DND-41 (cell line): ENCODE results near the gene GLB1L3.

Experiments used
- ATAC-seq: fragments of 200-7000 bp; cut with Tn5 transposase; 3 replicates; pipeline ENCODE4 v1.9.1; 2021; ENCODE audit warnings: low read depth; ENCODE audit not compliant: insufficient read depth
- DNase-seq: peaks from one replicate; pipeline ENCODE4 v3.0.0-alpha.2; 2020
- H2AFZ ChIP-seq: 2 replicates; pipeline ENCODE4 v1.6.0; 2012; ENCODE audit warnings: low read depth, low read length
- H3K27ac ChIP-seq: 2 replicates; pipeline ENCODE4 v1.5.1; 2012; ENCODE audit warnings: low read length, inconsistent platforms
- H3K27me3 ChIP-seq: fragments of 200-600 bp; sonication (generic); 2 replicates; pipeline ENCODE4 v1.6.0; 2012; ENCODE audit warnings: low read length, mild to moderate bottlenecking, inconsistent platforms; ENCODE audit not compliant: insufficient read depth, poor library complexity
- H3K36me3 ChIP-seq: 2 replicates; pipeline ENCODE4 v1.5.1; 2012; ENCODE audit warnings: low read length, inconsistent platforms; ENCODE audit not compliant: insufficient read depth
- H3K4me1 ChIP-seq: 2 replicates; pipeline ENCODE4 v1.5.1; 2012; ENCODE audit warnings: mild to moderate bottlenecking, low read length; ENCODE audit not compliant: insufficient read depth
- H3K4me2 ChIP-seq: 2 replicates; pipeline ENCODE4 v1.6.0; 2012; ENCODE audit warnings: mild to moderate bottlenecking, moderate library complexity, low read length, inconsistent platforms; ENCODE audit not compliant: insufficient read depth
- H3K4me3 ChIP-seq, 2 experiments: fragments of 200-600 bp in 1 of 2; shearing (Covaris generic) in 1 of 2; 2 replicates each; pipeline ENCODE4 v1.5.1; 2012 to 2016; ENCODE audit warnings: inconsistent platforms in 2 of 2, low read length in 2 of 2, mild to moderate bottlenecking in 2 of 2, low read depth in 1 of 2, moderate library complexity in 1 of 2
- H3K79me2 ChIP-seq: 2 replicates; pipeline ENCODE4 v1.6.0; 2012; ENCODE audit warnings: low read length, inconsistent platforms; ENCODE audit not compliant: insufficient read depth
- H3K9ac ChIP-seq: 2 replicates; pipeline ENCODE4 v1.6.0; 2012; ENCODE audit warnings: low read depth, mild to moderate bottlenecking, inconsistent platforms, low read length, moderate library complexity
- H3K9me3 ChIP-seq: 2 replicates; pipeline ENCODE4 v1.5.1; 2012; ENCODE audit warnings: low read length, moderate library complexity, mild to moderate bottlenecking, inconsistent platforms; ENCODE audit not compliant: insufficient read depth, severe bottlenecking
- H4K20me1 ChIP-seq: 2 replicates; pipeline ENCODE4 v1.6.0; 2012; ENCODE audit warnings: low read length; ENCODE audit not compliant: insufficient read depth
- CTCF ChIP-seq: IDR thresholded peaks from 2 replicates; pipeline ENCODE4 v1.5.1; 2012; ENCODE audit warnings: borderline replicate concordance, low read length, moderate library complexity, mild to moderate bottlenecking; ENCODE audit not compliant: poor library complexity, severe bottlenecking; ENCODE audit errors: extremely low read depth
- EZH2 ChIP-seq: IDR thresholded peaks from 3 replicates; pipeline ENCODE4 v1.6.1; 2012; ENCODE audit warnings: borderline replicate concordance, low read depth, mild to moderate bottlenecking, moderate library complexity, low read length, inconsistent platforms; ENCODE audit not compliant: severe bottlenecking

The GLB1L3 gene

DNA sequence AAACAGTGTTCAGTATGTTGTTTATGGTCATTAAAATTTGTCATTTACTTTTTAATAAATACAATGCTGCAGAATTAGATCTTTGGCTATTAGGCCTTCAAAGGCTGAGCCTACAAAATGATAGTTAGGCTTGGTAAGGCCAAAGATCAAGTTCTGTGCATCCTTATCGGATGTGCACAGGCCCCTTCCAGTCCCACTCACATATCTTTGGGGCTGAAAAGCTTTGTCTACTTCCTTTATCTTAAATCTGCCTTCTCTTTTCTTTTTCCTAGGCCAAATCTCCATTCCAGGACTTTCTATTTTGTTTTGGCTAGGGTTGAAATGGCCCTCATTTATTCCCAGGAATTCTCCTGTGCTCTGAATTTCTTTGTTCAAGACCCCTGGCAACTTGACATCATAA lies 52.3 kb downstream of the GLB1L3 start:
- H3K27me3 ChIP-seq: peaks cover 12% of the 10 kb centered on the region
- no peaks in the 10 kb centered on the region for H4K20me1 ChIP-seq
- no peak overlapping the region for H3K4me3 ChIP-seq
- no peak for DNase-seq
- no peak overlapping the region for H2AFZ ChIP-seq
- no peaks in the 10 kb centered on the region for H3K36me3 ChIP-seq
- no peak for TF ChIP-seq CTCF
- no peak for TF ChIP-seq EZH2
- H3K9me3 ChIP-seq: no peaks in the 10 kb centered on the region
- H3K79me2 ChIP-seq: no peaks in the 10 kb centered on the region
- ATAC-seq: no peak
- no peak overlapping the region for H3K4me2 ChIP-seq
- peaks cover 24% of the 10 kb centered on the region for H3K4me1 ChIP-seq
- no peak overlapping the region for H3K27ac ChIP-seq
- no peak overlapping the region for H3K9ac ChIP-seq

GRCh38 chr11:134330611-134331353 lies 54.6 kb downstream of the GLB1L3 start:
- Histone ChIP-seq H3K4me2 (peak overlapping the region; percentile 67), H3K4me1 (peaks cover 26% of the 10 kb centered on the region), H3K27ac (no peak overlapping the region), H3K4me3 (peak overlapping the region in 1 of 2 experiments; percentile 50; a peak in 1 of 4 replicates), H3K9me3 (no peaks in the 10 kb centered on the region), H3K36me3 (no peaks in the 10 kb centered on the region), H3K79me2 (no peaks in the 10 kb centered on the region), H2AFZ (no peak overlapping the region; the same call in 1 of the 2 replicates), H3K27me3 (peaks cover 12% of the 10 kb centered on the region), H4K20me1 (no peaks in the 10 kb centered on the region), H3K9ac (peak overlapping the region; percentile 26; the same call in 1 of the 2 replicates)
- no peak for DNase-seq
- peak; percentile 38 for TF ChIP-seq EZH2
- no peak for TF ChIP-seq CTCF
- no peak for ATAC-seq

- peak; percentile 88 for DNase-seq
- H3K4me2 ChIP-seq: peak within 1 kb of the TSS; percentile 98
- TF ChIP-seq CTCF (no peak), EZH2 (peak; percentile 17)
These were observed 55.4 kb downstream of the GLB1L3 start, which contains the start of gene GLB1L2 for GRCh38 chr11:134331354-134332188. Gene GLB1L2 (plus strand): TSS chr11:134331988. CDS start chr11:134332062, 74 bp downstream.

More at GRCh38 chr11:134331354-134332188, 55.4 kb downstream of the GLB1L3 start, which contains the start of gene GLB1L2:
- H4K20me1 ChIP-seq: no peaks in the 10 kb centered on the region
- no peaks in the 10 kb centered on the region for H3K36me3 ChIP-seq
- H3K9ac ChIP-seq: peak within 1 kb of the TSS; percentile 62
- peaks cover 26% of the 10 kb centered on the region for H3K4me1 ChIP-seq
- H3K4me3 ChIP-seq: peak within 1 kb of the TSS; percentile 38 to 70; a peak in 3 of 4 replicates
- no peaks in the 10 kb centered on the region for H3K79me2 ChIP-seq
- peak within 1 kb of the TSS; percentile 82 for H2AFZ ChIP-seq
- no peaks in the 10 kb centered on the region for H3K9me3 ChIP-seq
- ATAC-seq: peak; percentile 93
- H3K27ac ChIP-seq: no peak within 1 kb of the TSS
- H3K27me3 ChIP-seq: peaks cover 12% of the 10 kb centered on the region
